Adipocyte (in vitro differentiated cells): ENCODE measurements around the gene GALNT12.

Experiments used
- DNase-seq: peaks from one replicate; pipeline ENCODE4 v3.0.0-alpha.2; 2015; ENCODE audit warnings: low read depth
- H3K27me3 ChIP-seq: replicated peaks from 2 replicates; pipeline ENCODE4 v1.7.0; 2013; ENCODE audit warnings: mild to moderate bottlenecking, low read length, moderate library complexity; ENCODE audit not compliant: control insufficient read depth, insufficient read depth
- H3K36me3 ChIP-seq: 2 replicates; pipeline ENCODE4 v1.7.0; 2013; ENCODE audit warnings: low read length, mild to moderate bottlenecking, moderate library complexity; ENCODE audit not compliant: control insufficient read depth, insufficient read depth, severe bottlenecking
- H3K4me1 ChIP-seq: 2 replicates; pipeline ENCODE4 v1.7.0; 2013; ENCODE audit warnings: mild to moderate bottlenecking, low read length, moderate library complexity; ENCODE audit not compliant: control insufficient read depth, insufficient read depth
- H3K4me3 ChIP-seq: 2 replicates; pipeline ENCODE4 v1.7.0; 2013; ENCODE audit warnings: mild to moderate bottlenecking, low read length, moderate library complexity
- H3K9ac ChIP-seq: 2 replicates; pipeline ENCODE4 v1.7.0; 2013; ENCODE audit warnings: mild to moderate bottlenecking, low read length, moderate library complexity
- H3K9me3 ChIP-seq: 2 replicates; pipeline ENCODE4 v1.7.0; 2013; ENCODE audit warnings: mild to moderate bottlenecking, low read length, moderate library complexity; ENCODE audit not compliant: control insufficient read depth

The GALNT12 gene

DNA sequence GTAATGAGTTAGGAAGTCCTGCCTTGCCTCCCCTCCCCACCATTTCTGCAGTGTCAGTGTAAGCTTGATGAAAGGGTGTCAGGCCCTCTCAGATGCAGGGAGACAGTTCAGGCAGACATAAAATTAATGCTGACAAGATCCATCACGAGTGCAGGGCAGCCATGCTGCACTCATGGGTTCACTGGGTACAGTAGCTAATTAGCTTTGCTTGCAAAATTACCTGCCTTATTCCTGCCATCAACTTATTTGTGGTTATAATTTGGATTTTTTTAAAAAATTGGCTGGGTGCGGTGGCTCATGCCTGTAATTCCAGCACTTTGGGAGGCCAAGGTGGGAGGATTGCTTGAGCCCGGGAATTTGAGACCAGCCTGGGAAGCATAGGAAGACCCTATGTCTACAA is 17.9 kb downstream of the GALNT12 start:
- no peak overlapping the region for H3K4me3 ChIP-seq

GRCh38 chr9:98826716-98827115 is 19.2 kb downstream of the GALNT12 start:
- Histone ChIP-seq H3K36me3 (no peaks in the 10 kb centered on the region), H3K4me1 (no peaks in the 10 kb centered on the region), H3K4me3 (no peak overlapping the region), H3K27me3 (no peaks in the 10 kb centered on the region), H3K9ac (no peak overlapping the region), H3K9me3 (peaks cover 4% of the 10 kb centered on the region)
- DNase-seq: no peak

More for the DNA sequence above, 17.9 kb downstream of the GALNT12 start:
- Histone ChIP-seq H3K27me3 (no peaks in the 10 kb centered on the region), H3K9me3 (peaks cover 4% of the 10 kb centered on the region), H3K9ac (no peak overlapping the region), H3K36me3 (no peaks in the 10 kb centered on the region), H3K4me1 (no peaks in the 10 kb centered on the region)
- DNase-seq: no peak

- Histone ChIP-seq H3K4me3 (no peak overlapping the region), H3K27me3 (no peaks in the 10 kb centered on the region), H3K9me3 (no peaks in the 10 kb centered on the region), H3K36me3 (no peaks in the 10 kb centered on the region), H3K4me1 (peaks cover 6% of the 10 kb centered on the region), H3K9ac (no peak overlapping the region)
- DNase-seq: no peak
These were observed 22.3 kb downstream of the GALNT12 start for GRCh38 chr9:98829766-98830165.

GRCh38 chr9:98830554-98830953 is 23.1 kb downstream of the GALNT12 start:
- no peaks in the 10 kb centered on the region for H3K9me3 ChIP-seq

DNA sequence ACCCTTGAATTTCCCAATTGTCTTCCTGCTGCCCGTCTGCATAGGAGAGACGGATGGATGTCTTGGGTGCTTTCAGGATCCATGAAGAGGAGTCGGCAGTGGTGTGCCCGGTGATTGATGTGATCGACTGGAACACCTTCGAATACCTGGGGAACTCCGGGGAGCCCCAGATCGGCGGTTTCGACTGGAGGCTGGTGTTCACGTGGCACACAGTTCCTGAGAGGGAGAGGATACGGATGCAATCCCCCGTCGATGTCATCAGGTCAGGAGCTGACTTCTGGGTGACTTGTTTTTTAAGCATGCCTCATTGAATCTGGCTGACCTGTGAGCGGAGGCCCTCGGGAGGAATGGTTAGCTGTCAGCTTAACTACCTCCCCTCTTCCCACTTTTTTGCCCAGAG is 24.2 kb downstream of the GALNT12 start:
- Histone ChIP-seq H3K36me3 (no peaks in the 10 kb centered on the region), H3K9me3 (no peaks in the 10 kb centered on the region), H3K4me3 (no peak overlapping the region), H3K4me1 (peaks cover 6% of the 10 kb centered on the region), H3K27me3 (no peaks in the 10 kb centered on the region), H3K9ac (no peak overlapping the region)
- no peak for DNase-seq

More at GRCh38 chr9:98830554-98830953, 23.1 kb downstream of the GALNT12 start:
- H3K9ac ChIP-seq: no peak overlapping the region
- DNase-seq: no peak
- peaks cover 6% of the 10 kb centered on the region for H3K4me1 ChIP-seq
- no peaks in the 10 kb centered on the region for H3K36me3 ChIP-seq
- H3K4me3 ChIP-seq: no peak overlapping the region
- no peaks in the 10 kb centered on the region for H3K27me3 ChIP-seq

DNA sequence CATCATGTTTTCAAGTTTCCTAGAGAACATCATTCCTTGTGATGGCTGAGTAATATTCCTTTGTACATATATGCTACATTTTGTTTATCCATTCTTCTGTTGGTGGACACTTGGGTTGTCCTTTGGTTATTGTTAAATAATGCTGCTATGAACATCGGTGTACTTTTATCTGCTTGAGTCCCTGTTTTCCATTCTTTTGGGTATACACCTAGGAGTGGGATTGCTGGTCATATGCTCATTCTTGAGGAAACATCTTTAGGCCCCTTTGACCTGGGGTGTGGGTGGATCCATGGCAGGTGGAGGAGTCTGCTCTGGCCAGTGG is 25.3 kb downstream of the GALNT12 start:
- Histone ChIP-seq H3K27me3 (no peaks in the 10 kb centered on the region), H3K4me1 (peaks cover 6% of the 10 kb centered on the region), H3K9me3 (no peaks in the 10 kb centered on the region), H3K4me3 (no peak overlapping the region), H3K9ac (no peak overlapping the region), H3K36me3 (no peaks in the 10 kb centered on the region)
- DNase-seq: no peak

DNA sequence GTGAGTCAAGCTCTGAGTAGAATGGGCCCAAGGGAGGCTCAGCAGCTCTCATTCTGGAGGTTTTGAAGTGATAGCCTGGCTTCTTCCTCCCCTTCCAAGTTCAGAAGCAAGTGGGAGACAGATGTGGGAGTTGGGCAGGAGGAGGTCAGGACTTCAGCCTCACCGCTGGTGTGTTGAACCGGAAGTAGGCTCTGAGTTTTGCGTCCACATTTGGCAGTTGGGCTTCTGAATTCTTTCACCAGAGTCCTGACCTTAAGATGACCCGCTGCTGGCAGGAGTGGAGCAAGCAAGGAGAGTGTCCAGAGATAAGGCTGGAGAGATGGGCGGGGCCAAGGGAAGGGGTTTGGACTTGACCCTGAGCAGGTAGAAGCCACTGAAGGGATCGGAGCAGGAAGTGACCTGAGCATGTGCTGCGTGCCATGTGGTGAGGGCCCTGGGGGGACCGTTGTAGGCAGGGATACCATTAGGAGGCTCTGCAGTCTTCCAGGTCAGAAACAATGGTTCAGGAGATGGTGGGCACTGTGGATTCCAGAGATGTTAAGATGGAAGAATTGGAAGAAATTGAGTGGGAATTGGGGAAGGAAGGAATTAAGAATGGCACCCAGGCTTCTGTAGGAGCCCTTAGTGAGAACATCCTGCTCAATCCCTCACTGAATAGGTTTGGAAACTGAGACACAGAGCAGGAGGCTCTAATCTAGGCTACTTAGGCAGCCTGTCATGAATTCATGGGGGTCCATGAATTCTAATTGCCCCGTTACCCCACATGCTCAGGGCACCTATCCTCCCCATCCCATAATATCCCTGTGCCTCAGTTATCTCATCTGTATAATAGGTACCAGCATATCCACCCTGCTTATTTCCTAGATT is 25.9 kb downstream of the GALNT12 start:
- Histone ChIP-seq H3K9me3 (no peaks in the 10 kb centered on the region), H3K4me1 (peaks cover 6% of the 10 kb centered on the region), H3K27me3 (no peaks in the 10 kb centered on the region), H3K36me3 (no peaks in the 10 kb centered on the region), H3K9ac (no peak overlapping the region), H3K4me3 (no peak overlapping the region)
- DNase-seq: no peak

- no peak for DNase-seq
- Histone ChIP-seq H3K27me3 (no peaks in the 10 kb centered on the region), H3K36me3 (no peaks in the 10 kb centered on the region), H3K9ac (no peak overlapping the region), H3K4me3 (no peak overlapping the region), H3K9me3 (no peaks in the 10 kb centered on the region), H3K4me1 (peaks cover 6% of the 10 kb centered on the region)
These were observed 26.9 kb downstream of the GALNT12 start for GRCh38 chr9:98834386-98834785.

- peak; percentile 11 for DNase-seq
- Histone ChIP-seq H3K9ac (no peak overlapping the region), H3K4me3 (no peak overlapping the region), H3K27me3 (no peaks in the 10 kb centered on the region), H3K4me1 (peaks cover 6% of the 10 kb centered on the region), H3K36me3 (no peaks in the 10 kb centered on the region), H3K9me3 (no peaks in the 10 kb centered on the region)
These were observed 28.7 kb downstream of the GALNT12 start for GRCh38 chr9:98836206-98836605.

GRCh38 chr9:98837516-98837915 is 30.0 kb downstream of the GALNT12 start:
- Histone ChIP-seq H3K9ac (no peak overlapping the region), H3K36me3 (no peaks in the 10 kb centered on the region), H3K9me3 (no peaks in the 10 kb centered on the region), H3K27me3 (no peaks in the 10 kb centered on the region), H3K4me1 (peaks cover 6% of the 10 kb centered on the region), H3K4me3 (no peak overlapping the region)
- no peak for DNase-seq

GRCh38 chr9:98838155-98838867 is 30.8 kb downstream of the GALNT12 start:
- Histone ChIP-seq H3K9me3 (no peaks in the 10 kb centered on the region), H3K4me3 (no peak overlapping the region), H3K9ac (no peak overlapping the region), H3K27me3 (no peaks in the 10 kb centered on the region), H3K4me1 (peaks cover under 1% of the 10 kb centered on the region), H3K36me3 (no peaks in the 10 kb centered on the region)
- DNase-seq: no peak
